SJCRH30 (cell line): ENCODE data around the gene ADISSP. TPM values are rescaled to one million over a fixed set of nuclear protein-coding genes. Genes with fewer than 3 reads are reported as not detected.
A peak's percentile ranks its signal among the peaks of the same experiment; 100 is the strongest.

Experiments used
- DNase-seq, 2 experiments: peaks; one replicate each; pipeline ENCODE4 v3.0.0-alpha.2; 2015 to 2020
- H3K27ac ChIP-seq: fragments of 250-450 bp; sonication (Bioruptor Pico); 2 replicates; pipeline ENCODE4 v1.5.1; 2020; ENCODE audit warnings: mild to moderate bottlenecking, moderate library complexity
- H3K27me3 ChIP-seq: fragments of 250-450 bp; sonication (Bioruptor Pico); 2 replicates; pipeline ENCODE4 v1.5.1; 2020; ENCODE audit warnings: mild to moderate bottlenecking, moderate library complexity
- H3K36me3 ChIP-seq: fragments of 250-450 bp; sonication (Bioruptor Pico); 2 replicates; pipeline ENCODE4 v1.5.1; 2020; ENCODE audit warnings: mild to moderate bottlenecking, moderate library complexity
- H3K4me1 ChIP-seq: fragments of 250-450 bp; sonication (Bioruptor Pico); 2 replicates; pipeline ENCODE4 v1.5.1; 2020; ENCODE audit warnings: mild to moderate bottlenecking, moderate library complexity
- H3K4me3 ChIP-seq: fragments of 250-450 bp; sonication (Bioruptor Pico); 2 replicates; pipeline ENCODE4 v1.5.1; 2020; ENCODE audit warnings: mild to moderate bottlenecking, moderate library complexity
- H3K9me3 ChIP-seq: fragments of 250-450 bp; sonication (Bioruptor Pico); replicated peaks from 2 replicates; pipeline ENCODE4 v1.5.1; 2020; ENCODE audit warnings: mild to moderate bottlenecking, moderate library complexity
- total RNA-seq: library from RNA; depleted of rRNA; stranded (reverse); fragments of >200 nt; shearing (Covaris generic); gene quantifications from 2 replicates; pipeline ENCODE4 v1.2.3, GENCODE V29; 2014

Gene ADISSP
- total RNA-seq, 1 experiment from 2014 or later, result 44.9 TPM

DNA sequence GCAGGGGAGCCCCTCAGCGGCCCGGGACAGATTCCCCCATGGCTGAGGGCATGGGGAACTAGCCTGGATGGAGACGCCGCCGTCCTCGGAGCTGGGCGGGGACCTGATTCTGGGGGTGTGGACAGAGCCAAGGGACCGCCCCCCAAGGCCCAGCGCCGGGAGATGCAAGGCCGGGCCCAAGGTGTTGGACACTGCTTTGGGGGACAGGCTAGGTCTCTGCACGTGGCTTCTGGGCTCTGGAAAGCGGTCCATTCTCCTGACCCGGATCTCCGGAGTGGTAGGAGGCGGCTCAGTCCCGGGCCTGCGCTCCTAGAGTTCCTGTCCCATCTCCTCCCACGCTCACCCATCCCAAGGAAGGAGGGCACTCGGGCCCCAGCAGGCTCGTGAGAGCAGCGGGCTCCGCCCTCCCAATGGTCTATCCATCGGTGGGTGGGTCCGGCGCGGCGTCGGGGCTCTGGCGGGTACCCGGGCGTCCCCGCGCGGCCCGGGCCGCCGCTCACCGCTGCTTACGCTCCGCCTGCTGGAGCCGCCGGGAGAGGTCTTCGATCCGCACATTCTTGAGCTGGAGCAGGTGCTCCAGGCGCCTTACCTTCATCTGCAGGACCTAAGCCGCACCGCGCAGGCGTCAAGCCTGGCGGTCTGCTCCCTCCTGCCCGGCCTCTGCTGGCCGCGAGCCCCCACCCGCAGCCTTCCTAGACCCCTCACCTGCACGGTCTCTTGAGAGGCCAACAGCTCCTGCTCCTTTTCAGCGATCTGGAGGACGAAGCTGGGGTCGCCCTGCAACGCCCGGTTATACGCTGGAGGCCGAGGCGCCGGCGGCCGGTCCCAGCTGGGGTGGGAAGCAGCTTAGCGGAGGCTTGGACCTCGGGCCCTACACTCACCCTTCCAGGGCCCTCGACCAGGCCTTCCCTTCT is 10.4 kb upstream of the ADISSP start:
- Histone ChIP-seq H3K4me1 (no peaks in the 10 kb centered on the region), H3K27ac (no peak overlapping the region)
- DNase-seq, result no peak

GRCh38 chr20:3777381-3777715 is 9.8 kb upstream of the ADISSP start:
- no peak overlapping the region for H3K27ac ChIP-seq
- no peaks in the 10 kb centered on the region for H3K4me1 ChIP-seq
- H3K27me3 ChIP-seq, result no peaks in the 10 kb centered on the region
- no peak for DNase-seq
- H3K4me3 ChIP-seq, result no peak overlapping the region
- no peaks in the 10 kb centered on the region for H3K36me3 ChIP-seq
- no peaks in the 10 kb centered on the region for H3K9me3 ChIP-seq

More for the DNA sequence above, 10.4 kb upstream of the ADISSP start:
- no peak overlapping the region for H3K4me3 ChIP-seq
- no peaks in the 10 kb centered on the region for H3K36me3 ChIP-seq
- no peaks in the 10 kb centered on the region for H3K27me3 ChIP-seq
- no peaks in the 10 kb centered on the region for H3K9me3 ChIP-seq

DNA sequence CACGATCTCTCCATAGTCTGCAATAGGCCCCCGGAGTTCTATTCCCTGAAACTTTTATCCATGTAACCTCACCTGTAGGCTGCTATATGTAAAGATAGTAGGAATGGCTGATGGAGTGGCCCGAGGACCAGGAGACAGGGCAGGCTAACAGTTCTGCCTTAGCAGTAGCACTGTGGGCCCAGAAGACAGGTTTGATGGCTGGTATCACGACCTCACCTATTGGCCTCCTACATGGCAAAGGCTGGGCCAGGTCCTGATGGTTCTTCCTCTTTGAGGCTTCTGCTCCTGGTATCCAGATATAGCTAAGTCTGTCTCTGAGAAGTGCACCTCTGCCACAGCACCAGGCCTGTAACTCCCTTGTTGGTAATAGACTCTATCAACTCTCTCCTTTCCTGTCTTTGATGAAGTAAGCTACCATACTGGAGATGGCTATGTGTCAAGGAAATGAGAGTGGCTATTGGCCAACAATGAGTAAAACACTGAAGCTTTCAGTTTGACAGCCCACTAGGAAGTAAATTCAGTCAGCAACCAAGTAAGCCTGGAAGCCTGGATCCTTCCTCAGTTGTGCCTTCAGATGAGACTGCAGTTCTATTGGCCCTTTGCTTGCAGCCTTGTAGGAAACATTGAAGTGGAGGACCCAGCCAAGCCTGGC is 8.0 kb upstream of the ADISSP start:
- Histone ChIP-seq H3K4me3 (no peak overlapping the region), H3K27ac (no peak overlapping the region), H3K27me3 (no peaks in the 10 kb centered on the region), H3K36me3 (no peaks in the 10 kb centered on the region), H3K4me1 (no peaks in the 10 kb centered on the region), H3K9me3 (no peaks in the 10 kb centered on the region)
- DNase-seq, result no peak

DNA sequence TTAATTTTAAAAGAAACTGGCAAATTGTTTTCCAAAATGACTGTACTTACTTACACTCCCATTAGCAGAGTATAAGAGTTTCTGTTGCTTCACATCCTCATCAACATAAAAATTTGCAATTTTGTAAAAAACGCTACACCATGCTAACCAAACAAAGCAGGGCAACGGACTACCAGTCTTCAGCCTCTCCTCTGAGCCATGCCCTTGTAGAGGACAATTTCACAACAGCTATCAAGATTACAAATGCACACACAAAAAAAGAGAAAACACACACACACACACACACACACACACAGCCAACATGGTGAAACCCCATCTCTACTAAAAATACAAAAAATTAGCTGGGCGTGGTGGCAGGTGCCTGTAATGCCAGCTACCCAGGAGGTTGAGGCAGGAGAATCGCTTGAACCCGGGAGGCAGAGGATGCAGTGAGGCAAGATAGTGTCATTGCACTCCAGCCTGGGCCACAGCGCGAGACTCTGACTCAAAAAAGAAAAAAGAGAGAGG is 4.1 kb upstream of the ADISSP start:
- H3K9me3 ChIP-seq, result no peaks in the 10 kb centered on the region
- H3K27ac ChIP-seq, result no peak overlapping the region
- no peaks in the 10 kb centered on the region for H3K36me3 ChIP-seq
- H3K4me1 ChIP-seq, result no peaks in the 10 kb centered on the region
- no peak for DNase-seq
- H3K27me3 ChIP-seq, result no peaks in the 10 kb centered on the region
- no peak overlapping the region for H3K4me3 ChIP-seq

- Histone ChIP-seq H3K4me3 (peak overlapping the region; percentile 74), H3K27ac (peak overlapping the region; percentile 64), H3K9me3 (no peaks in the 10 kb centered on the region), H3K27me3 (no peaks in the 10 kb centered on the region), H3K36me3 (no peaks in the 10 kb centered on the region), H3K4me1 (no peaks in the 10 kb centered on the region)
- DNase-seq, result peak; percentile 75 to 83
Measured at GRCh38 chr20:3768342-3769130, 983 bp upstream of the ADISSP start.

GRCh38 chr20:3767110-3767426 is 485 bp downstream of the ADISSP start:
- Histone ChIP-seq H3K4me1 (no peaks in the 10 kb centered on the region), H3K4me3 (peak overlapping the region; percentile 74), H3K9me3 (no peaks in the 10 kb centered on the region), H3K27ac (no peak overlapping the region), H3K36me3 (no peaks in the 10 kb centered on the region), H3K27me3 (no peaks in the 10 kb centered on the region)
- DNase-seq, result no peak

DNA sequence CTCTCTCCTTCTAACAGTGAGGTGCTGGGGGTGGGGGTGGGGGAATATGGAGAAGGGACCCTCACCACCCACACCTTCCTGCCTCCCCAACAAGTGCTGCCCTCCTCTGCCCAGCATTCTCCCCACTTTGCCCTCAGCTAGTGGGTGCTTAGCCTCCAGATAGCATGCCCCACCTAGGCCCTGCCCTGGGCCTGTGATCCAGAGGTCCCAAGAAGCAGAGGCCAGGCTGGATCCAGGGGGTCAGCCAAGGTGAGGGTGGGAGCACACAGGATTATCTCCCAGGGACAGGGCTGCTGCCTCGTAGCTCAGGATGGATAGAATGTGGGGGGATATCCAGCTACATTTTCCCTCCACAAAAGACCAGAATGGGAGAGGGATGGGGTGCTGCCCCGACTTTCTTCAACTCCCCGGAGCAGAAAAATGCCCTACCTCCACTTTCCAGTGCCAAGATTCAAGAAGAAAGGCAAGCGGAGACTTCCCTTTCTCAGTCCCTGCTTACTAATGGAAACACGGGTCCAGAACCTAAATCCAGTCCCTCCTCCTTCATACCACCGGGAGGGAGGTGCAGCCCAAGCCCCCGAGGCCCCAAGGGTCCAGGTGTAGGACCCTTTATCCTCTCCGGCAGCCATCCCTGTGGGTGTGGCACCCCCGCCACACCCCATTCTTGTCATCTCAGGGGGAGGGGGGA is 987 bp downstream of the ADISSP start:
- H3K36me3 ChIP-seq, result no peaks in the 10 kb centered on the region
- H3K4me3 ChIP-seq, result peak overlapping the region; percentile 74
- no peaks in the 10 kb centered on the region for H3K27me3 ChIP-seq
- no peaks in the 10 kb centered on the region for H3K9me3 ChIP-seq
- H3K27ac ChIP-seq, result no peak overlapping the region
- DNase-seq, result no peak
- no peaks in the 10 kb centered on the region for H3K4me1 ChIP-seq

DNA sequence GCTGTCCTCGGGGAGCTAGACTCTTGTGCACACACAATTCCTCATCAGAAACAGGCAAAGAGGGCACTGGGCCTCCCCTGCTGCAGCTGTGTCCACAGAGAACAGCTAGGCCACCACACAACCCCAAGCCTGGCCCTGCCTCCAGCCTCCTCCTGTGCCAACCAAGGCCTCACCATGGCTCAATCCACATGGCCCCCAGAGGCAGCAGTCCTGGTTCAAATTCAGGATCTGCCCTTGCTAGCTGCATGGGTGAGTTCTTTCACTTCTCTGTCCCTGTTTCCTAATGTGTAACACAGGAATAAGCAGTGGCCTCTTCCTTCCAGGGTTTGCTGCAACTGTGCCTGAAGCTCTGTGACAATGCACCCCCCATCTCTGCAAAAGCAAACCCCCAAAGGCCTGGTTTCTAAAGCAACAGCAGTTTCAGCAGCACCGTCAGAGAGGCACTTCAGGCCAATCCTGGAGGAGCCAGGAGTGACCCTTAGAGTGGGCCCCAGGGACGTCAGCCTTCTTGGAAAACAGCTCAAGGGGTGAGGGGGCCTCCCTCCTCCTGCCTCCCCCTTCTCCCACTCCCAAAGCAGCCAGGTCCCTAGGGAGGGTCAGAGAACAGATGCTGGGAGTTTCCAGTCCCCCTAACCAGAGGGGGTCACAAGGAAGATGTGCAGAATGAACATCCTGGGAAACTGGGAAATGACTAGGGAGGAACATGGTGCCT is 2.2 kb downstream of the ADISSP start:
- H3K9me3 ChIP-seq, result no peaks in the 10 kb centered on the region
- DNase-seq, result no peak
- no peaks in the 10 kb centered on the region for H3K27me3 ChIP-seq
- H3K4me1 ChIP-seq, result no peaks in the 10 kb centered on the region
- H3K4me3 ChIP-seq, result no peak overlapping the region
- H3K27ac ChIP-seq, result no peak overlapping the region
- no peaks in the 10 kb centered on the region for H3K36me3 ChIP-seq

- Histone ChIP-seq H3K9me3 (no peaks in the 10 kb centered on the region), H3K4me1 (no peaks in the 10 kb centered on the region)
- no peak for DNase-seq
Measured at GRCh38 chr20:3764659-3765058, 2.9 kb downstream of the ADISSP start.

DNA sequence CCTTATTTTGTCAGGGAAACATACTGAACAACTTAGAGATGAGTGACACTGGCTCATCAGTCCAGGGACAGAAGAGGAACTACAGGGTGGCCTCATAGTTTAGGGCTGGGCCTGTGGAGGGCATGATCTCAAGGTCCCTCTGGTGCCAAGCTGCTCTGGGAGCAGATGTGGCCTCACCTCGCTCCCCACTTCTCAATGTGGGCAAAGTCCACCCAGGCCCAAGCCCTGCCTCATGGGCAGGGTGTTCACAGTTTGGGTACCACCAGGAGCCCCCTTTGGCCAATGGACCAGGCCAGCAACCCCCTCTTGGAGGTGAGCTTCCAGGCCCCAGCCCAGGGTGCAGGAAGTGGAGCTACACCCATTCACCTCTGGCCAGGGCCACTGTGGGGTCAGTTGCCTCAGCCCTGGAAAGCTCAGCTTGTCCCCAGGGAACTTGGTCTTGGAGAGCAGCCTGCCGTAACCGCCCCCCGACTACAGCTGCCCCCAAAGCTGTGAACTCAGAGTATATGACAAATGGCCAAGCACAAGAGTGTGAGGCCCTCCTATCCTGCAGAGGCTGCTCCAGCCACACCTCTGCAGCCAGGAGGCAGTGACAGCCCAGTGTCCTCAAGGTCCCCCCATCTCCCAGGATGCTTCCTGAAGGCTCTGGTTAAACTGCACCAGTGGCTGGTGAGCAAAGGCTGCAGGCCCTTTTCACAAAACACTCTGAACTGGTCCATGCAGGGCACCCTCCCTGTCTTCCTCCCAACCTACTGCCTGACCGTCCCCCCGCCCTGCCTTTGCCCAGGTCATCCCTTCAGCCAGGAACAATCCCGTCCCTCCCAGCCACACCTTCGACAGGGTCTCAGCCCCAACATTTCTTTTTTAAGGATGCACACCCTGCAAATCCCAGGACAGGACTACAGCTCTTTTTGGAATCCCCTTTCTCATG is 3.6 kb downstream of the ADISSP start:
- no peaks in the 10 kb centered on the region for H3K4me1 ChIP-seq
- no peaks in the 10 kb centered on the region for H3K36me3 ChIP-seq
- H3K9me3 ChIP-seq, result no peaks in the 10 kb centered on the region
- H3K4me3 ChIP-seq, result no peak overlapping the region
- no peak overlapping the region for H3K27ac ChIP-seq
- H3K27me3 ChIP-seq, result no peaks in the 10 kb centered on the region
- no peak for DNase-seq

More at GRCh38 chr20:3764659-3765058, 2.9 kb downstream of the ADISSP start:
- H3K27me3 ChIP-seq, result no peaks in the 10 kb centered on the region
- no peak overlapping the region for H3K4me3 ChIP-seq
- H3K36me3 ChIP-seq, result no peaks in the 10 kb centered on the region
- H3K27ac ChIP-seq, result no peak overlapping the region

DNA sequence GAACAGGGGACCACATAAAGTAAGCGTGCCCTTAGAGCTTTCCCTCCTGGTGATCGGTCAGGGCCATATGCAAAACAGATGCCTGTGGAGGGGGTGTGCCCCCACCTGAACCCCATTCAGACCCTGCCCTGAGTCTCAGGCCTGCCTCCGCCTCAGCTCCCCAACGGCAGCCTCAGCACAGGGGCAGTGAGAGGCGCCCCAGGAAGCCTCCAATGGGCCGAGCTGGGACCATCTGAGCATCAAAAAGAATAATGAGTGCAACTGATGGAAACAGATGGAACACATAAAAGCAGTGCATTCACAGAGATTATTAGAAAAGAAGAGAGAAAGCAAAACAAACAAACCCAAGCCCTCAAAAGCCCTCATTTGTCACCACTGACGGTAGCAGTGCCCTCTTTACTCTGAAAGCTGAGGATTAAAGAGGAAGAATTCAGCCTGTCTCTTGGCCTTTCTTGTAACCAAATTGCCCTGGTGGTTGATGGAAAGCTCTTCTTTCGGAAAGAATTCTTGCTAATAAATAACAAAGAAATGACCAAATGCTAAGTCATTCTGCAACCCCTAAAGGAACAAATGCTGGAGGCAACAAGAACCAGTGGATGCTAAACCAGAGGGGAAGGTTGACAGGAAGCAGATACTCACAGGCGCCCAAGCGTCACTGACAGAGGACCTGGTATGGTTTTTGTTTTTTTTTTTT is 6.8 kb downstream of the ADISSP start:
- Histone ChIP-seq H3K9me3 (no peaks in the 10 kb centered on the region), H3K27ac (no peak overlapping the region), H3K4me1 (no peaks in the 10 kb centered on the region), H3K4me3 (no peak overlapping the region), H3K36me3 (peaks cover 5% of the 10 kb centered on the region; the same call in 1 of the 2 replicates), H3K27me3 (no peaks in the 10 kb centered on the region)
- DNase-seq, result no peak

DNA sequence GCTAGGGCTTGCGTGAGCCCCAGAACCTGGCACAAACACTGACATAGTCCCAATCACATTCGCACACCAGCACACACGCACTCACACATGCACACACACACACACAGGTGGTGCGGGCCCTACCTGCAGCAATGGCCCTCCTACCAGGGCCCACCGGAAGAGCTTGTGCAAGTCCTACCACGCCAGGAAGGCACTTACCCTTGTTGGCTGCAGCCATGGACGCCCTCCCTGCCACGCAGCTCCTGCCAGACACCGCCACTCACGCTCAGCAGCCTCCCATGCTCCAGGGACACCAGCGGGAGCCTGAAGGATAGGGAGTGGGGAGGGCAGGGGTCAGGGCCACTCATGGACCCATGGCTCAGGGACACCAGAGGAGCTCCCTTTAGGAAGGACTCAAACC is 7.7 kb downstream of the ADISSP start:
- Histone ChIP-seq H3K4me1 (no peaks in the 10 kb centered on the region), H3K36me3 (peaks cover 5% of the 10 kb centered on the region; the same call in 1 of the 2 replicates), H3K9me3 (no peaks in the 10 kb centered on the region), H3K27ac (no peak overlapping the region), H3K4me3 (no peak overlapping the region), H3K27me3 (no peaks in the 10 kb centered on the region)
- DNase-seq, result no peak
